Mucosa of rectum (tissue), 2 donors: ENCODE measurements around the gene NTN1.

ENCODE experiments used
- H3K27ac ChIP-seq, 2 donors: one replicate each; pipeline ENCODE4 v1.7.0; 2013; ENCODE audit warnings: inconsistent platforms in 2 of 2, low read depth in 2 of 2, low read length in 2 of 2
- H3K27me3 ChIP-seq, 2 donors: one replicate each; pipeline ENCODE4 v1.7.0; 2013; ENCODE audit warnings: low read length in 2 of 2; ENCODE audit not compliant: control insufficient read depth in 2 of 2, insufficient read depth in 2 of 2
- H3K36me3 ChIP-seq, 2 donors: one replicate each; pipeline ENCODE4 v1.7.0; 2013; ENCODE audit warnings: low read length in 2 of 2; ENCODE audit not compliant: control insufficient read depth in 2 of 2, insufficient read depth in 2 of 2
- H3K4me1 ChIP-seq, 2 donors: one replicate each; pipeline ENCODE4 v1.7.0; 2013; ENCODE audit warnings: low read length in 2 of 2, mild to moderate bottlenecking in 1 of 2; ENCODE audit not compliant: control insufficient read depth in 2 of 2, insufficient read depth in 2 of 2
- H3K4me3 ChIP-seq, 2 donors: one replicate each; pipeline ENCODE4 v1.7.0; 2013; ENCODE audit warnings: low read length in 2 of 2
- H3K9ac ChIP-seq, 2 donors: one replicate each; pipeline ENCODE4 v1.7.0; 2013; ENCODE audit warnings: low read length in 2 of 2, low read depth in 1 of 2, mild to moderate bottlenecking in 1 of 2
- H3K9me3 ChIP-seq, 2 donors: one replicate each; pipeline ENCODE4 v1.7.0; 2013; ENCODE audit warnings: low read length in 2 of 2; ENCODE audit not compliant: control insufficient read depth in 2 of 2
- donor health status: healthy.
- donor health status: Normal muscosa, but diverticular disease.

The NTN1 gene

DNA sequence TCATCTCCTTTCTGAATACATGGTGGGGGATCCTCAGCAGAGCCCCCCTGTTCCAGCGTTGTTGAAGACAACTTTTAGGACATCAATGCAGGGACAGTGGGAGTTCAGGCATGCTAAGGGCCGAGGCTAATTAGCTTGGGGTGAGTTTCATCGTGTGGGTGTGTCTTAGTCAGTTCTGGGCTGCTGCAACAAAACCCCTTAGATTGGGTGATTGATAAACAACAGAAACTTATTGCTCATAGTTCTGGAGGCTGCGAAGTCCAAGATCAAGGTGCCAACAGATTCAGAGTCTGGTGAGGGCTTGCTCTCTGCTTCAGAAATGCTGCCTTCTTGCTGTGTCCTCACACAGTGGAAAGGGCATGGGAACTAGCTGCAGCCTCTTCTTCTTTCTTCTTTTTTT, 214.0 kb downstream of the NTN1 start:
- no peaks in the 10 kb centered on the region for H3K36me3 ChIP-seq
- no peak overlapping the region for H3K9ac ChIP-seq
- no peaks in the 10 kb centered on the region for H3K9me3 ChIP-seq
- H3K4me3 ChIP-seq = no peak overlapping the region
- peaks cover 11% of the 10 kb centered on the region in 2 donors for H3K4me1 ChIP-seq
- H3K27ac ChIP-seq = no peak overlapping the region
- H3K27me3 ChIP-seq = no peaks in the 10 kb centered on the region

DNA sequence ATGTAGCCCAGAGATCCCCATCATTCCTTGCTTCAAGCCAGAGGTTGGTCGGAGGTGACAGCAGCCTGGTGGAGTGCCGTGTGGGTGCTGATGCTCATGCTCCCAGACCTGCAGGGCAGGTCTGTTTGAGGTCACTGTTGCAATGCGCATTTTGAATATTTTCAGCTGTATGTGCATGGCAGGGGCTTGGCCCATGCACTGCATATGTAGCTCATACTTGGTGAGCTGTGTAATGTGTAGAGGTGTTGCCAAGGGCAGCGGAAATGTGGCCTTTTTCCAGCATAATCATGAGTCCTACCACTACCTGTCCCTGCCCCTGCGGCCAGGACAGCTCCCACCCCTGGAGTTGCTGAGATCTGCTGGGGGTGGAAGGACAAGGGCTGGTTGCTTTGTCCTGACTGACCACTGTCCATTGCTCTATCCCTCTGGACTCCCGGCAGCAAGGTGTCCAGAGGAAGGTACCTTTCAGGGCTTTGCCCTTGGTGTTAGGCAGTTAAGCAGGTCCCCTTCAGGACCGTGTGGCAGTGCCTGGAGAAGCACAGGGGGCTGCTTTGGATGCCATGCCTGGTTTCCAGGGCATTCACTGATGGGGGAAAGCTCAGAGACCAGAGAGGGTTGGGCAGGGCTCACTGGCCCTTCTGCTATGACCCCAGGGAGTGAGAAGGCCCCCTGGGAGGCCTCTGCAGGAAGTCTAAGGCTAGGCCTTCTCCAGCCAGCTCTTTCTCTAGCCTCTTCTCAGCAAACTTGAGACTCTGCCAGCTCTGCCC, 215.2 kb downstream of the NTN1 start:
- no peak overlapping the region for H3K27ac ChIP-seq
- H3K9ac ChIP-seq = no peak overlapping the region
- no peak overlapping the region for H3K4me3 ChIP-seq
- H3K27me3 ChIP-seq = no peaks in the 10 kb centered on the region
- no peaks in the 10 kb centered on the region for H3K36me3 ChIP-seq
- H3K4me1 ChIP-seq = peaks cover 18 to 21% of the 10 kb centered on the region in 2 donors
- H3K9me3 ChIP-seq = no peaks in the 10 kb centered on the region

DNA sequence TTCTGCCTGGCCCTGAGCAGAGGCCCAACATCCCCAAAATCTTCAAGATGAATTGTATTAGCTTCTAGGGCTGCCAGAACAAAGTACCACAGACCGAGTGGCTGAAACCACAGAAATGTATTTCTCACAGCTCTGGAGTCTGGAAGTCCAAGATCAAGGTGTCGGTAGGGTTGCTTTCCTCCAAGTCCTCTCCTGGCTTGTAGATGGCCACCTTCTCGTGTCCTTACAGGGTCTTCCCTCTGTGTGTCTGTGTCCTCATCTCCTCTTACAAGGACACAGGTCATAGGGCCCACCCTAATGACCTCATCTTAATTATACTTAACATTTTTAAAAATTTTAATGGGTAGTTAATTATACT, 215.7 kb downstream of the NTN1 start:
- Histone ChIP-seq H3K4me3 (no peak overlapping the region), H3K27ac (no peak overlapping the region), H3K27me3 (no peaks in the 10 kb centered on the region), H3K9ac (no peak overlapping the region), H3K4me1 (peaks cover 18 to 27% of the 10 kb centered on the region in 2 donors), H3K36me3 (no peaks in the 10 kb centered on the region), H3K9me3 (no peaks in the 10 kb centered on the region)

DNA sequence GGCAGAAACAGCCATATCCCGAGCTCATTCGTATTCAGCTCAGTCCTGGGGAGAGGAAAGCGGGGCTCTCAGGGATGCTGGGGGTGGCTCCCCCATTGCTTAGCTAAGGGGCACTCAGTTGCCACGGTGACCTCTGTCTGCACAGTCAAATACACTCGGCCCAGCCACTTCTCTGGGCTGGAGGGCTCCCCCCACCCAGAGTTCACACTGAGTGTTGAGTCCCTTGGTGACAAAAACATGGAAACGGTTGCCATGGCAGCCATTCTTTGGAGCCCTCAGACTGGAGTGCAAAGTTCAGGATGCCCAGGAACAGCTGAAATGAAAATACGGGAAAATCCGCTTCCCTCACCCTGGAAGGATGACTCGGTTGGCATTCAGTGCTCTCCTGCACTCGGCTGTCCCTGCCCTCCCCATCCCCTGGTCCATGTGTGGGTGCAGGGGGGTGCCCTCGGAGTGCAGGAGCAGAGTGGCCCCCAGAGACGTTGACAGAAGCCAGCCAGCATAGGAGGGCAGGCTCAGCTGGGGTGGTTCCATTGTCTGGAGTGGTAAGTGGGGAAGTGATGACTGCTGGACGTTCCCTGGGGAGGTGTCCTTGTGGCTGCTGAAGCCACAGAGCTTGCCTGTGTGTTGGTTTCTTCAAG, 216.5 kb downstream of the NTN1 start:
- Histone ChIP-seq H3K27me3 (no peaks in the 10 kb centered on the region), H3K4me1 (peaks cover 22 to 29% of the 10 kb centered on the region in 2 donors), H3K27ac (no peak overlapping the region), H3K36me3 (no peaks in the 10 kb centered on the region), H3K4me3 (no peak overlapping the region), H3K9ac (no peak overlapping the region), H3K9me3 (no peaks in the 10 kb centered on the region)

DNA sequence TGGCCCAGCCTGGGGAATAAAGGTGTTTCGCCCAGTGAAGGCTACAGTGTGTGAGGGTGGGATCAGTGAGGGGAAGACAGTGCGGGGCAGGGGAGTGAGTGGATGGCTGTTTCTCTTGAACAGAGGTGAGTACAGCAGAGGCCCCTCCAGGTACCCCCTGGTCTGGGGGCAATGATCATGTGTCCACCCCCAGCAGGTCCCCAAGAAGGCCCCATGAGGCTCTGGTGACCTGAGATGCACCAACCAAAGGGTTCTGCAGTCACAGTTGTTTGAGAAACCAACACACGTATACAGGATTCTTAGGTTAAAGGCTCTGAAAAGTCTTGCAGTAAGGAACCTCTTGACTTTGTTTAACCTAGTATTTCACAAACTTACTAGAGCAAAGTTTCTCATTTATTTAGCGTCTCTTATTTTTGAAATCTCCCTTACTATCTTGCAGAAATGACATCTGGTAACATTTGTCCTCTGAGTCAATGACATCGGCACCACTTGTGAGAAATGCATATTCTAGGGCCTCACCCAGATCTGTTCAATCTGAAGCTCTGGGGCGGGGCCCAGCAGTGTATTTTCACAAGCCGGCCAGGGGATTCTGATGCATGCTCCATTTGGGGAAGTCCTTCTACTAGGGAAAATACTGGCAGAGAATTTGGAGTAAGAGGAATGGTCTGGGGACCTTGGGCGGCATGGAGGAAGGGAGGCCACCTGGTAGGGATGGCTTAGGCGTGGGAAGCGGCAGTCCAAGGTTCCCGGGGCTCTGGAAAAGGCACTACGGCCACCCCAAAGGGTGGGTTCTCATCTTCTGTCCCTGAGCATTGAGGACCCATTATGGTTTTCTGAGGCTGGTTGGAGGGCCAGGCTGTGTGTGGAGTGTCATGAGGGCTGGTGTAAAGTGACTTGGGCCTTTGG, 217.3 kb downstream of the NTN1 start:
- peak overlapping the region; percentile 54 to 67 for H3K9ac ChIP-seq
- H3K36me3 ChIP-seq = no peaks in the 10 kb centered on the region
- no peak overlapping the region for H3K4me3 ChIP-seq
- H3K27ac ChIP-seq = peak overlapping the region; percentile 77 to 80
- H3K27me3 ChIP-seq = no peaks in the 10 kb centered on the region
- no peaks in the 10 kb centered on the region for H3K9me3 ChIP-seq
- peaks cover 22 to 29% of the 10 kb centered on the region in 2 donors for H3K4me1 ChIP-seq

DNA sequence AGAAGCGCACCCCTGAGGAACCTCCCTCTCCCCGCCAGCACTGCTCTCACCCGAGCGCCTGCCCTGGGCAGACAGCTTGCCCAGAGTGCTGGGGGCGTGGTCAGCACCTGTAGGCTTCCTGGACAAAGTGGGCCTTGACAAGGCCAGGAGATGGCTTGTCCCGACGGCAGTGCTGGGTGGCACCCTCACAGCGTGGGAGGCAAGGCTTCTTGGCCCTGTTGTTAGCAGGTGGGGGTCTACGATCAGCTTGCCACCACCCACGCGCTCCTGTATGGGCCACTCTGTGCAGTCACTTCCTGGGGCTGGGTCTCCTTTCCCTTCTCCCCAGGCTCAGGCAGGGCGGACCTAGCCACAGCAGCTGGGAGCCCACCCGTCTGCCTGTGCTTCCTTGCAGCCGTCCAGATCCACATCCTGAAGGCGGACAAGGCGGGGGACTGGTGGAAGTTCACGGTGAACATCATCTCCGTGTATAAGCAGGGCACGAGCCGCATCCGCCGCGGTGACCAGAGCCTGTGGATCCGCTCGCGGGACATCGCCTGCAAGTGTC, 218.0 kb downstream of the NTN1 start:
- H3K4me1 ChIP-seq = peaks cover 22 to 32% of the 10 kb centered on the region in 2 donors

DNA sequence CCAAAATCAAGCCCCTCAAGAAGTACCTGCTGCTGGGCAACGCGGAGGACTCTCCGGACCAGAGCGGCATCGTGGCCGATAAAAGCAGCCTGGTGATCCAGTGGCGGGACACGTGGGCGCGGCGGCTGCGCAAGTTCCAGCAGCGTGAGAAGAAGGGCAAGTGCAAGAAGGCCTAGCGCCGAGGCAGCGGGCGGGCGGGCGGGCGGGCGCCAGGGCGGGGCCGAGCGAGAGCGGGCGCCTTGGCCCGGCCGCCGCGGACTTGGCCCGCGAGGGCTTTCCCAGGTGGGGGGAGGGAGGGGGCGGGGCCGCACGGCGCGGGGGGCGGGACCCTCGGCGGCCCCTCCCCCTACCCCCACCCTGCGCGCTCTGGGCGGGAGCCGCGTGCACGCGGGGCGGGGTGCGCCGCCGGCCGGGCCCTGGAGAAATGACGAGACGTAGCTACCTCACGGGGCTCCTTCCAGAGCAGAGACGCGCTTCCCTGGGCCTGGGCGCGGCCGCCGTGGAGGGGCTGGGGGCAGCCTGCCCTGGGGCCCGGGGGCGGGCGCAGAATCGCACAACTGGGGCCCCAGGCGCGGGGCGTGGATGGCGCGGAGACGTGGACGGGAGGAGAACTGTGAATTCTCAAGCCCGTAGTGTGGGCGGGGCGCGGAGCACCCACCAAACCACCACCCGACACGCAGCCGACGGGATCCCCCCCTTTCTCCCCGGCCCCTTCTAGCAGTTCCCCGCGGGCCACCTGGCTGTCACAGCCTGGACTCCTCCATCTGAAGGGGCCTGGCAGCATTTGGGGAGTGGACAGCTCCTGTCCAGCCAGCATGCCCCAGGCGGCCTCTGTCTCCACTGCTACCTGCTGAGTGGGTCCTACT, 218.7 kb downstream of the NTN1 start:
- no peaks in the 10 kb centered on the region for H3K27me3 ChIP-seq
- H3K4me1 ChIP-seq = peaks cover 22 to 36% of the 10 kb centered on the region in 2 donors
- H3K9ac ChIP-seq = peak overlapping the region; percentile 77 to 86
- H3K9me3 ChIP-seq = no peaks in the 10 kb centered on the region
- peak overlapping the region; percentile 90 to 95 for H3K27ac ChIP-seq
- no peaks in the 10 kb centered on the region for H3K36me3 ChIP-seq
- peak overlapping the region; percentile 63 to 66 for H3K4me3 ChIP-seq

More for the DNA sequence above, 218.0 kb downstream of the NTN1 start:
- H3K27me3 ChIP-seq = no peaks in the 10 kb centered on the region
- peak overlapping the region; percentile 77 to 80 for H3K27ac ChIP-seq
- H3K4me3 ChIP-seq = peak overlapping the region; percentile 59 to 66
- peak overlapping the region; percentile 54 to 67 for H3K9ac ChIP-seq
- H3K9me3 ChIP-seq = no peaks in the 10 kb centered on the region
- H3K36me3 ChIP-seq = no peaks in the 10 kb centered on the region

DNA sequence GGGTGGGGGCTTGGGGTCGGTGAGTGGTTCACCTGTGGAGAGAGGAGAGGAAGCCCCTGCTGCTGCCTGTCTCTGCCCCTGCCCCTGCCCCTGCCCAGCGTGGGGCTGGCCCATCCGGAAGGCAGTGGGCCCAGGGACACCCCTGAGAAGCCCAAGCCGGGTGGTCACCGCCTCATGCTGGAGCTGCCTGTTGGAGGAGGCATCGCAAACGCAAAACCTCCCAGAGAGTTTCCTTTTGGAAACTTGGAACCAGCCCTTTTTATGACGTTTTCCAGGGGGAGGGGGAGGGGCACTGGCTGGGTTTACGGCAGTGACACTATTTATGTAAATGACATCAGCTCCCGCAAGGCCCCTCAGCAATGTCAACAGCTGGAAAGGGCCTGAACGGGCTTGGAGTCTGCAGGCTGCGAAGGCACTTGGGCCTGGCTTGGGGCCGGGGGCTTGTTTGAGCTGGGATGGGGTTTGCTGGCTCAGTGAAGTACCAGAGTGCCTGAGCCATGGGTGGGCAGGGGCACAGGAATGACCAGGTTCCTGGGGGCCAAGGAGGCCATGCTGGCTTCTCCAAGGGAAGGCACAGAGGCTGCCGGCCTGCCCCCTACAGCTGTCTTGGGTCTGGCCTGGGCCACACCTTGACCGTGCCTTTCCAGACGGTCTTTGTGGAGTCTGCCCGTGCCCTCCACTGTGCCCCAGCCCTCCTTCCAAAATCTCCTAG, 219.5 kb downstream of the NTN1 start:
- Histone ChIP-seq H3K4me1 (peaks cover 22 to 37% of the 10 kb centered on the region in 2 donors), H3K27ac (peak overlapping the region; percentile 90 to 95), H3K27me3 (no peaks in the 10 kb centered on the region), H3K9me3 (no peaks in the 10 kb centered on the region), H3K9ac (peak overlapping the region; percentile 77 to 86), H3K4me3 (peak overlapping the region; percentile 56 to 63), H3K36me3 (no peaks in the 10 kb centered on the region)

DNA sequence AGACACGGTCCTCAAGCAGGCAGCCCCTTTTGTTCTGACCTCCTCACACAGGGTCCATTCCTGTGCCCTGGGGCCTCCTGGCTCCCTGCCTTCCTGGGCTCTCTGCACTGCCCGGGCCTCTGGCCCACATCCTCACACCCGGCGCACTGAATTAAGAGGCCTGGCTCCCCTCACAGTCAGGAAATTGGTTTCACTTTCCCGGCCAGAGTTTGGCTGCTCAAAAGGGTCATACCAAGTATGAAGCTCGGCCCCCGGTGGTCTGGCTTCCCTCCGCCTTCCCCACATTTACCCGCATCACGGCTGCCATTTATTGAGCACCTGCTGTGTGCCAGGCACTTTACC, 220.0 kb downstream of the NTN1 start:
- Histone ChIP-seq H3K4me3 (no peak overlapping the region), H3K36me3 (no peaks in the 10 kb centered on the region), H3K9me3 (no peaks in the 10 kb centered on the region), H3K9ac (peak overlapping the region; percentile 47 to 86), H3K27ac (peak overlapping the region; percentile 90 to 95), H3K4me1 (peaks cover 22 to 37% of the 10 kb centered on the region in 2 donors), H3K27me3 (no peaks in the 10 kb centered on the region)
